Esophagus squamous epithelium (tissue), 5 donors: ENCODE measurements around the gene PANK4. TPM values are rescaled to one million over a fixed set of nuclear protein-coding genes. Genes with fewer than 3 reads are reported as not detected.

Source experiments
- DNase-seq: peaks from one replicate; lab custom pipeline; 2025; lab: John Stamatoyannopoulos, UW
- H3K27ac ChIP-seq, 4 donors: fragments of 200-600 bp; sonication (generic); one replicate each; pipeline ENCODE4 v1.5.1; 2016 to 2019; ENCODE audit warnings: mild to moderate bottlenecking in 1 of 4
- H3K27me3 ChIP-seq, 4 donors: fragments of 200-600 bp; sonication (generic); 1 replicate in 3 of 4; 2 replicates in 1 of 4; pipeline versions ENCODE4 v1.5.1 to v1.6.0; 2017 to 2021; ENCODE audit warnings: antibody characterized with exemption in 1 of 4
- H3K36me3 ChIP-seq, 3 donors: fragments of 200-600 bp; sonication (generic); one replicate each; pipeline ENCODE4 v1.5.1; 2016 to 2019
- H3K4me1 ChIP-seq, 3 donors: fragments of 200-600 bp; sonication (generic); one replicate each; pipeline ENCODE4 v1.5.1; 2017 to 2019
- H3K4me3 ChIP-seq, 4 donors: fragments of 200-600 bp; sonication (generic); 1 replicate in 3 of 4; 2 replicates in 1 of 4; pipeline ENCODE4 v1.5.1; 2016 to 2019; ENCODE audit warnings: mild to moderate bottlenecking in 2 of 4, moderate library complexity in 1 of 4
- H3K9me3 ChIP-seq, 3 donors: fragments of 200-600 bp; sonication (generic); one replicate each; pipeline ENCODE4 v1.5.1; 2016 to 2019
- POLR2A ChIP-seq, 4 donors: fragments of 450-650 bp; IDR thresholded peaks; one replicate each; pipeline ENCODE4 v1.6.1; 2017; ENCODE audit warnings: antibody characterized with exemption in 4 of 4, mild to moderate bottlenecking in 4 of 4, moderate library complexity in 3 of 4
- WGBS, 2 donors: methylation state at CpG; one replicate each; pipeline ENCODE4 v1.1.5; 2018; 5-methylcytosine and 5-hydroxymethylcytosine counted together
- intact Hi-C: fragments of 100-400 bp; cut with DNase I; formaldehyde crosslinking; loops from one replicate; pipeline ENCODE4 v1.15.0; 2022
- total RNA-seq, 4 donors: library from RNA; depleted of rRNA; stranded (reverse); fragments of >200 nt; gene quantifications; one replicate each; pipeline ENCODE4 v1.1.0, GENCODE V29; 2016
- TF ChIP-seq, protein P1 (sequence below), 6 experiments: fragments of 450-650 bp in 4 of 6; fragments of 200-600 bp in 2 of 6; sonication (generic) in 2 of 6; IDR thresholded peaks; one replicate each; pipeline ENCODE4 v1.5.1; 2016 to 2019; ENCODE audit warnings: antibody characterized with exemption in 6 of 6, mild to moderate bottlenecking in 4 of 6, moderate library complexity in 4 of 6
- donor health status: DM: yes; HTN: yes; CAD: no.

Gene PANK4
- total RNA-seq, 4 donors from 2014 or later: 11.8 to 29.1 (median 17.0) TPM

DNA sequence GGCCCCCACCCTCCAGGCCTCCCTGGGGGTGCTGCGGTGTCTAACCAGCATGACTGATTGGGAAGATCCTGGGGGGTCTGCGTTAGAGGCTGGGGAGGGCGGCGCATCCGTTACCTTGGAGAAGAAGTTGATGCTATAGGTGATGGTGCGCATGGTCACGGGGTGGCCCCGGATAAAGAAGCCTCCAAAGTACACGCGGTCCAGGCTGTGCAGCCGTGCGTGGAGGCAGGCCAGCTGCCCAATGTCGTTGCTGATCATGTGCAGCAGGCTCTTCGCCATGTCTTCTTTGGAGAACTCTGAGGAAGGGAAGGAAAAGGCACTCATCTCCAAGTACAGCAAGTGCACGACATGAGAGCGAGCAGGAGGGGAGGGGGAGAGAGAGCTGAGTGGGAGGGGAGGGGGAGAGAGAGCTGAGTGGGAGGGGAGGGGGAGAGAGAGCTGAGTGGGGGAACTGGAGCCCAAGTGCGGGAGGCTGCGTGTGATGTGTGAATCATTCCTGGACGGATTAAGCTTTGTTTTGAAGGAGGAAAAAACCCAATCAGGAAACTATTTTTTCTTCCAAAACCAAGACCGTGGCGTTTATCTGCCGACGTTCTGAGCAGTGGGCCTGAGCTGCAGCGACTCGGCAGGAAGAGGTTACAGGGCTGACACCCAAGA is 7.2 kb downstream of the PANK4 start:
- intact Hi-C loops: no loop called here
- Histone ChIP-seq H3K27me3 (no peaks in the 10 kb centered on the region), H3K27ac (no peak overlapping the region), H3K9me3 (no peaks in the 10 kb centered on the region), H3K4me1 (peaks cover 8 to 14% (median 12%) of the 10 kb centered on the region in 3 donors), H3K4me3 (no peak overlapping the region), H3K36me3 (peaks cover 58 to 83% (median 67%) of the 10 kb centered on the region in 3 donors)
- TF ChIP-seq, protein P1, sequence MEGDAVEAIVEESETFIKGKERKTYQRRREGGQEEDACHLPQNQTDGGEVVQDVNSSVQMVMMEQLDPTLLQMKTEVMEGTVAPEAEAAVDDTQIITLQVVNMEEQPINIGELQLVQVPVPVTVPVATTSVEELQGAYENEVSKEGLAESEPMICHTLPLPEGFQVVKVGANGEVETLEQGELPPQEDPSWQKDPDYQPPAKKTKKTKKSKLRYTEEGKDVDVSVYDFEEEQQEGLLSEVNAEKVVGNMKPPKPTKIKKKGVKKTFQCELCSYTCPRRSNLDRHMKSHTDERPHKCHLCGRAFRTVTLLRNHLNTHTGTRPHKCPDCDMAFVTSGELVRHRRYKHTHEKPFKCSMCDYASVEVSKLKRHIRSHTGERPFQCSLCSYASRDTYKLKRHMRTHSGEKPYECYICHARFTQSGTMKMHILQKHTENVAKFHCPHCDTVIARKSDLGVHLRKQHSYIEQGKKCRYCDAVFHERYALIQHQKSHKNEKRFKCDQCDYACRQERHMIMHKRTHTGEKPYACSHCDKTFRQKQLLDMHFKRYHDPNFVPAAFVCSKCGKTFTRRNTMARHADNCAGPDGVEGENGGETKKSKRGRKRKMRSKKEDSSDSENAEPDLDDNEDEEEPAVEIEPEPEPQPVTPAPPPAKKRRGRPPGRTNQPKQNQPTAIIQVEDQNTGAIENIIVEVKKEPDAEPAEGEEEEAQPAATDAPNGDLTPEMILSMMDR (IDR thresholded peaks at IDR 0.05): no peak
- TF ChIP-seq POLR2A (IDR thresholded peaks at IDR 0.05): no peak
- no peak for DNase-seq
- 86 to 87% methylated on average over 22 of the region's 25 CpGs for WGBS, 2 donors

DNA sequence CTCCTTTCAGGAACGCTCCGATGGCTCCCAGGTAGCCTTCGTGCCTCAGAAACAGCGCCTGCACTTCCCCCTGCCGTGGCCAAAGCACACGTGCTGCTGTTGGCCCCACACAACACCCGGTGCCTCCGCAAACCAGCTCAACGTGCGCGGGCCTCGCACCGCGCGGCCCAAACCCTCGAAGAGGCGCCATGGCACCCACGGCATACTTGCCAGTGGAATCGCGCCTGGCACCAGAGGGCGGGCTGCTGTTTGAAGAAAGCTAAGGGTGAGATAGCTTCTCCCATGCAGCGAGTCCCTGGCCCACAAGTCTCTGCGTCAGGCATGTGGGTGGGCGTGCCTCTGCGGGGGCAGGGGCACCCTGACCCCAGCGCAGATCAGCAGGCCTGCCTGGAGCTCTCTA is 7.9 kb downstream of the PANK4 start:
- Histone ChIP-seq H3K36me3 (peaks cover 64 to 89% (median 73%) of the 10 kb centered on the region in 3 donors), H3K27ac (no peak overlapping the region), H3K4me1 (peaks cover 3 to 7% (median 6%) of the 10 kb centered on the region in 3 donors), H3K27me3 (no peaks in the 10 kb centered on the region), H3K9me3 (no peaks in the 10 kb centered on the region), H3K4me3 (no peak overlapping the region)
- TF ChIP-seq, protein P1 (IDR thresholded peaks at IDR 0.05): no peak
- TF ChIP-seq POLR2A (IDR thresholded peaks at IDR 0.05): no peak
- 91% methylated on average over 7 of the region's 26 CpGs; no CpG with 5 or more reads in 1 of the 2 donors for WGBS, 2 donors
- no peak for DNase-seq
- intact Hi-C loops: no loop called here

DNA sequence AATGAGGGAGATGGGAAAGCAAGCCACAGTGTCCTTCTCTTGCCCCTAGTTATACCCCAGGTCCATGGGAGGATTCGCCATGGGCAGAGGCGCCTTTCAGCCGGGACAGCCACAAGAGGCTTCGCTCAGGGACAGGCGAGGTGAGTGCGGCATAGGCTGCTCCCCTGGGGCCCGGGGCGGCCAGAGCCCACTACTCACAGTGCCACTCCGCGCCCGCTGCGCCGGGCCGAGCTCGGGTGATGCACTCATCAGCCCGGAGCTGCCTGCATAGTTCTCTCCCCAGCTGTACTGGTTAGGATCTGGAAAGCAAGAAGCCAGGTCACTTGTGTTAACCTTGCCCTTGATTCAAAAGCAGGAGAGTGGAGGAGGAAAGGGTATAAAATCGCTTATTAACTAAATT is 8.4 kb downstream of the PANK4 start:
- 60 to 83% methylated on average over 1 of the region's 17 CpGs for WGBS, 2 donors
- intact Hi-C loops: no loop called here
- no peak overlapping the region for H3K27ac ChIP-seq
- TF ChIP-seq POLR2A (IDR thresholded peaks at IDR 0.05): no peak
- TF ChIP-seq, protein P1 (IDR thresholded peaks at IDR 0.05): no peak
- DNase-seq: no peak
- peaks cover 0 to 2% (median 0%) of the 10 kb centered on the region in 3 donors for H3K4me1 ChIP-seq
- H3K36me3 ChIP-seq: peaks cover 70 to 95% (median 79%) of the 10 kb centered on the region in 3 donors
- H3K9me3 ChIP-seq: no peaks in the 10 kb centered on the region
- H3K27me3 ChIP-seq: no peaks in the 10 kb centered on the region
- H3K4me3 ChIP-seq: no peak overlapping the region

DNA sequence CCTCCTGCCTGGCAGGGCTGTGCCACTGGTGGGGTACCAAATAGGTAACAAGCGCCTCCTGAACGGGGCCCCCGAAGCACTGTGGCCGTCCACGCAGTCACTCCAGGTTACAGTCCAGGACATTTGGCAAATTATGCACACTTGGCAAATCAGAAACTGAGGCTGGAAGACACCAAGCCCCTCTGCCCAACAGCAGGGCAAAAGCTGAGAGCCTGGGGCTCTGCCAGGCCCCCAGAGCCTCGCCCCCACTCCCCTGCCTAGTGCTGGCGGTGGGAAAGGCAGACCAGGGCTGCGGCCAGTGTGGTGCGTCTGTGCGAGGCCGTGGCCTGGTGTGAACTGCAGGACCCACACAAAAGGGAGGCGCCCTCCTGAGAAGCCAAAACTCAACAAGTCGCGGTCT is 9.4 kb downstream of the PANK4 start:
- Histone ChIP-seq H3K9me3 (no peaks in the 10 kb centered on the region), H3K27me3 (no peaks in the 10 kb centered on the region), H3K4me3 (no peak overlapping the region), H3K36me3 (peaks cover 70 to 100% (median 87%) of the 10 kb centered on the region in 3 donors), H3K27ac (no peak overlapping the region), H3K4me1 (no peaks in the 10 kb centered on the region)
- intact Hi-C loops: no loop called here
- no peak for DNase-seq
- 100% methylated on average over 1 to 2 of the region's 14 CpGs for WGBS, 2 donors
- TF ChIP-seq, protein P1 (IDR thresholded peaks at IDR 0.05): no peak
- no peak for TF ChIP-seq POLR2A (IDR thresholded peaks at IDR 0.05)

DNA sequence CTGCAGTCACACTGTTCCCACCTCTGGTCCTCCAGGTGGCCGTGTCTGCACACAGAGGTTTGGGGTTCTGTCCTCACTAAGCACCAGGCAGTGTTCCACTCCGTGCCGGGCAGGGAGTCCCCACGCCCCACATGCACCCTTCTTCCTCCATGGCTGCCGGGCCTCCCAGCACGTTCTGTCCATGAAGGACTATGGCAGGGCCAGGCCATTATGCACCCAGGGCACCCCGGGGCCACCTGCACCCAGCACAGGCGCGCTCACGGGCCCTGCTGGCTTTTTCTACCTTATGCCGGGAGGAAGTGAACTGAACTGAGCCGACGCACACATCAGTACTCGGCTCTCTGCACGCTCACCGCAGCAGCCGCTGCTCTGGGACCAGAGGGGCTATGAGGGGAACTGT is 10.3 kb downstream of the PANK4 start:
- Histone ChIP-seq H3K27me3 (no peaks in the 10 kb centered on the region), H3K9me3 (no peaks in the 10 kb centered on the region), H3K4me1 (no peaks in the 10 kb centered on the region), H3K27ac (no peak overlapping the region), H3K36me3 (peaks cover 69 to 100% (median 92%) of the 10 kb centered on the region in 3 donors), H3K4me3 (no peak overlapping the region)
- 85 to 91% methylated on average over 9 to 10 of the region's 17 CpGs for WGBS, 2 donors
- DNase-seq: no peak
- no peak for TF ChIP-seq POLR2A (IDR thresholded peaks at IDR 0.05)
- intact Hi-C loops: no loop called here
